IMR-90 (cell line): Measurements from ENCODE around the gene ARL5C. TPM values are rescaled to one million over a fixed set of nuclear protein-coding genes. Genes with fewer than 3 reads are reported as not detected.

Source experiments
- ATAC-seq: fragments of 200-7000 bp; cut with Tn5 transposase; 2 replicates; pipeline ENCODE4 v1.9.1; 2020; ENCODE audit warnings: low read depth, mild to moderate bottlenecking, moderate library complexity
- BruUV-seq: library from RNA; stranded (reverse); fragments of 400-500 nt; replicated peaks from 2 replicates; lab custom pipeline; 2021; lab: Mats Ljungman, UMichigan
- CTCF ChIA-PET: fragments of 300-600 bp; formaldehyde crosslinking; extraction: SDS; loops from one replicate; lab custom pipeline; 2021; ENCODE audit warnings: antibody characterized with exemption; lab: Yijun Ruan, JAX
- POLR2A ChIA-PET: fragments of 300-600 bp; sonication (Branson Sonifier 250); formaldehyde crosslinking; loops from one replicate; lab custom pipeline; 2022; ENCODE audit warnings: antibody characterized with exemption; ENCODE audit not compliant: unreplicated experiment; lab: Charles Lee
- DNase-seq: peaks from one replicate; pipeline ENCODE4 v3.0.0; 2013
- H2AFZ ChIP-seq: replicated peaks from 2 replicates; pipeline ENCODE3; 2013; ENCODE audit warnings: low read length, mild to moderate bottlenecking; ENCODE audit not compliant: poor library complexity
- H2AK5ac ChIP-seq: 2 replicates; pipeline ENCODE4 v1.6.1; 2013; ENCODE audit warnings: low read depth, low read length, inconsistent platforms
- H2AK9ac ChIP-seq: replicated peaks from 2 replicates; pipeline ENCODE3; 2013; ENCODE audit warnings: mild to moderate bottlenecking, low read depth, low read length, moderate library complexity; ENCODE audit not compliant: poor library complexity
- H2BK120ac ChIP-seq: 2 replicates; pipeline ENCODE4 v1.6.1; 2013; ENCODE audit warnings: low read depth, low read length, inconsistent platforms
- H2BK15ac ChIP-seq: 3 replicates; pipeline ENCODE4 v1.6.1; 2013; ENCODE audit warnings: low read depth, low read length, inconsistent platforms
- H2BK20ac ChIP-seq: 2 replicates; pipeline ENCODE4 v1.6.1; 2013; ENCODE audit warnings: low read depth, mild to moderate bottlenecking, inconsistent platforms, low read length, moderate library complexity
- H2BK5ac ChIP-seq: 2 replicates; pipeline ENCODE4 v1.6.1; 2013; ENCODE audit warnings: mild to moderate bottlenecking, low read depth, low read length, inconsistent platforms; ENCODE audit not compliant: poor library complexity, severe bottlenecking
- H3K14ac ChIP-seq: replicated peaks from 2 replicates; pipeline ENCODE4 v1.6.1; 2013; ENCODE audit warnings: low read depth, low read length, inconsistent platforms
- H3K18ac ChIP-seq: 2 replicates; pipeline ENCODE4 v1.6.1; 2013; ENCODE audit warnings: low read depth, low read length, control low read depth
- H3K23ac ChIP-seq: 2 replicates; pipeline ENCODE4 v1.6.1; 2013; ENCODE audit warnings: low read depth, low read length, inconsistent platforms
- H3K27ac ChIP-seq: 2 replicates; pipeline ENCODE4 v1.5.1; 2013; ENCODE audit warnings: mild to moderate bottlenecking, control low read depth, low read length; ENCODE audit not compliant: insufficient read depth
- H3K27me3 ChIP-seq: 2 replicates; pipeline ENCODE4 v1.6.1; 2013; ENCODE audit warnings: low read length; ENCODE audit not compliant: control insufficient read depth, insufficient read depth
- H3K36me3 ChIP-seq: 2 replicates; pipeline ENCODE4 v1.6.1; 2013; ENCODE audit warnings: low read length, mixed read lengths; ENCODE audit not compliant: control insufficient read depth, insufficient read depth
- H3K4ac ChIP-seq: 2 replicates; pipeline ENCODE4 v1.6.1; 2013; ENCODE audit warnings: low read depth, low read length, inconsistent platforms
- H3K4me1 ChIP-seq: 2 replicates; pipeline ENCODE4 v1.6.1; 2013; ENCODE audit warnings: low read length, mixed read lengths; ENCODE audit not compliant: control insufficient read depth, insufficient read depth
- H3K4me2 ChIP-seq: 2 replicates; pipeline ENCODE4 v1.6.1; 2013; ENCODE audit warnings: low read depth, mild to moderate bottlenecking, control low read depth, low read length, moderate library complexity
- H3K4me3 ChIP-seq: 2 replicates; pipeline ENCODE4 v1.5.1; 2013; ENCODE audit warnings: low read depth, mild to moderate bottlenecking, control low read depth, low read length, moderate library complexity; ENCODE audit not compliant: insufficient read depth
- H3K56ac ChIP-seq: 2 replicates; pipeline ENCODE4 v1.6.1; 2013; ENCODE audit warnings: low read length, inconsistent platforms; ENCODE audit not compliant: insufficient read depth; ENCODE audit errors: extremely low read depth
- H3K79me1 ChIP-seq, 2 experiments: 2 replicates each; pipeline ENCODE4 v1.6.1; 2013; ENCODE audit warnings: low read length in 2 of 2, inconsistent platforms in 1 of 2, low read depth in 1 of 2
- H3K9ac ChIP-seq: 2 replicates; pipeline ENCODE4 v1.6.1; 2013; ENCODE audit warnings: low read depth, low read length, control low read depth
- H3K9me1 ChIP-seq: 2 replicates; pipeline ENCODE4 v1.6.1; 2013; ENCODE audit warnings: low read length, inconsistent platforms; ENCODE audit not compliant: insufficient read depth
- H3K9me3 ChIP-seq: 2 replicates; pipeline ENCODE4 v1.6.1; 2013; ENCODE audit warnings: low read length; ENCODE audit not compliant: control insufficient read depth, insufficient read depth
- H4K20me1 ChIP-seq: 2 replicates; pipeline ENCODE4 v1.6.1; 2013; ENCODE audit warnings: low read length, inconsistent platforms; ENCODE audit not compliant: insufficient read depth
- H4K5ac ChIP-seq: 2 replicates; pipeline ENCODE4 v1.6.1; 2013; ENCODE audit warnings: mild to moderate bottlenecking, low read depth, low read length, control low read depth
- H4K8ac ChIP-seq, 2 experiments: 2 replicates each; pipeline ENCODE4 v1.6.1; 2013; ENCODE audit warnings: low read depth in 2 of 2, low read length in 2 of 2, control low read depth in 1 of 2, inconsistent platforms in 1 of 2
- H4K91ac ChIP-seq: 2 replicates; pipeline ENCODE4 v1.6.1; 2013; ENCODE audit warnings: low read depth, low read length, inconsistent platforms; ENCODE audit not compliant: insufficient read depth
- BHLHE40 ChIP-seq: fragments of 150-350 bp; IDR thresholded peaks from 2 replicates; pipeline ENCODE4 v1.6.1; 2016; ENCODE audit warnings: mild to moderate bottlenecking, low read depth, low read length
- CEBPB ChIP-seq: IDR thresholded peaks from 2 replicates; pipeline ENCODE4 v1.6.1; 2012; ENCODE audit warnings: low read depth, low read length, improper control_type of control experiment
- CHD1 ChIP-seq: IDR thresholded peaks from 2 replicates; pipeline ENCODE4 v1.6.1; 2012; ENCODE audit warnings: low read depth, low read length, improper control_type of control experiment
- ELK1 ChIP-seq: fragments of 150-350 bp; IDR thresholded peaks from 2 replicates; pipeline ENCODE4 v1.6.1; 2016; ENCODE audit warnings: low read depth, mild to moderate bottlenecking, low read length, moderate library complexity, borderline replicate concordance
- FOS ChIP-seq: fragments of 150-350 bp; IDR thresholded peaks from 2 replicates; pipeline ENCODE4 v1.6.1; 2016; ENCODE audit warnings: low read depth, low read length
- MAFK ChIP-seq: IDR thresholded peaks from 2 replicates; pipeline ENCODE4 v1.6.1; 2012; ENCODE audit warnings: low read depth, low read length, improper control_type of control experiment
- MXI1 ChIP-seq: IDR thresholded peaks from 2 replicates; pipeline ENCODE4 v1.6.1; 2012; ENCODE audit warnings: low read depth, mild to moderate bottlenecking, low read length, moderate library complexity, borderline replicate concordance
- POLR2A ChIP-seq: IDR thresholded peaks from 2 replicates; pipeline ENCODE4 v1.6.1; 2012; ENCODE audit warnings: mild to moderate bottlenecking, low read depth, low read length
- RAD21 ChIP-seq: IDR thresholded peaks from 2 replicates; pipeline ENCODE4 v1.6.1; 2012; ENCODE audit warnings: low read length, improper control_type of control experiment
- SMC3 ChIP-seq: fragments of 150-350 bp; IDR thresholded peaks from 2 replicates; pipeline ENCODE4 v1.6.1; 2016; ENCODE audit warnings: low read depth, mild to moderate bottlenecking, antibody characterized with exemption, low read length, moderate library complexity
- WGBS, 2 experiments: methylation state at CpG; one replicate each; pipeline versions ENCODE4 v1.1.5 to v1.1.7; 2013; ENCODE audit warnings: missing lambda C conversion rate in 2 of 2; ENCODE audit not compliant: insufficient read length in 1 of 2; ENCODE audit errors: extremely low coverage in 2 of 2; 5-methylcytosine and 5-hydroxymethylcytosine counted together
- dilution Hi-C: fragments of 300-500 bp; cut with HindIII; formaldehyde crosslinking; loops from one replicate; pipeline ENCODE4 v1.14.3; 2018; ENCODE audit warnings: low sequenced_read_pairs; ENCODE audit not compliant: unreplicated experiment
- in situ Hi-C: fragments of 300-500 bp; cut with MboI; formaldehyde crosslinking; loops from 3 replicates; pipeline ENCODE4 v1.14.3; 2019; ENCODE audit warnings: low sequenced_read_pairs, inconsistent platforms, mixed read lengths
- intact Hi-C: fragments of 100-400 bp; cut with micrococcal nuclease; formaldehyde crosslinking; loops from 2 replicates; pipeline ENCODE4 v1.10.0; 2022
- polyA plus RNA-seq, 3 experiments: library from polyadenylated mRNA; depleted of rRNA; stranded (reverse); fragments of >200 nt; gene quantifications; 2 replicates each; pipeline ENCODE4 v1.2.3, GENCODE V29; 2012; ENCODE audit warnings: low replicate concordance in 1 of 3
- total RNA-seq: library from RNA; depleted of rRNA; stranded (reverse); fragments of >200 nt; gene quantifications from 2 replicates; pipeline ENCODE4 v1.2.3, GENCODE V29; 2012

ARL5C gene
- total and polyA plus RNA-seq, 2 of the 4 experiments (the other 2 are of a cell fraction), result not detected

GRCh38 chr17:39171933-39172332 is 6.0 kb upstream of the ARL5C start:
- dilution Hi-C loops, result no loop called here
- no TSS peak for BruUV-seq
- H3K4me1 ChIP-seq, result peaks cover 3% of the 10 kb centered on the region; the same call in 1 of the 2 replicates
- peaks cover 10% of the 10 kb centered on the region; the same call in 1 of the 2 replicates for H3K9me1 ChIP-seq
- H2BK5ac ChIP-seq, result no peak overlapping the region
- H2BK20ac ChIP-seq, result no peak overlapping the region
- H4K5ac ChIP-seq, result no peak overlapping the region
- CTCF ChIA-PET, result no interaction called here
- no peak overlapping the region for H3K27ac ChIP-seq
- TF ChIP-seq MXI1 (no peak), POLR2A (no peak), MAFK (no peak), RAD21 (no peak), BHLHE40 (no peak), FOS (no peak), CEBPB (no peak), SMC3 (no peak), CHD1 (no peak), ELK1 (no peak)
- no peak overlapping the region for H2AK5ac ChIP-seq
- H2BK15ac ChIP-seq, result no peak overlapping the region
- intact Hi-C loops, result no loop called here
- H3K4me2 ChIP-seq, result no peak overlapping the region
- H3K36me3 ChIP-seq, result peaks cover 9% of the 10 kb centered on the region
- no peak overlapping the region for H3K4me3 ChIP-seq
- H4K20me1 ChIP-seq, result peaks cover 10% of the 10 kb centered on the region
- H3K56ac ChIP-seq, result no peak overlapping the region
- H3K4ac ChIP-seq, result no peak overlapping the region
- H3K9me3 ChIP-seq, result no peaks in the 10 kb centered on the region
- 89% methylated on average over 3 of the region's 5 CpGs; no CpG with 5 or more reads in 1 of the 2 experiments for WGBS, 2 experiments
- H3K27me3 ChIP-seq, result peaks cover 5% of the 10 kb centered on the region
- POLR2A ChIA-PET, result no interaction called here
- H3K79me1 ChIP-seq, result no peaks in the 10 kb centered on the region
- no peak overlapping the region for H2BK120ac ChIP-seq
- no peak overlapping the region for H3K14ac ChIP-seq
- in situ Hi-C loops, result no loop called here
- no peak overlapping the region for H3K9ac ChIP-seq
- H2AFZ ChIP-seq, result no peak overlapping the region
- no peak overlapping the region for H4K91ac ChIP-seq
- no peak for ATAC-seq
- H3K23ac ChIP-seq, result no peak overlapping the region
- H4K8ac ChIP-seq, result no peak overlapping the region
- DNase-seq, result no peak
- H2AK9ac ChIP-seq, result no peak overlapping the region
- no peak overlapping the region for H3K18ac ChIP-seq
